ENCODE measurements around the gene P2RY11.
A peak's percentile ranks its signal among the peaks of the same experiment; 100 is the strongest.

P2RY11 gene, protein sequence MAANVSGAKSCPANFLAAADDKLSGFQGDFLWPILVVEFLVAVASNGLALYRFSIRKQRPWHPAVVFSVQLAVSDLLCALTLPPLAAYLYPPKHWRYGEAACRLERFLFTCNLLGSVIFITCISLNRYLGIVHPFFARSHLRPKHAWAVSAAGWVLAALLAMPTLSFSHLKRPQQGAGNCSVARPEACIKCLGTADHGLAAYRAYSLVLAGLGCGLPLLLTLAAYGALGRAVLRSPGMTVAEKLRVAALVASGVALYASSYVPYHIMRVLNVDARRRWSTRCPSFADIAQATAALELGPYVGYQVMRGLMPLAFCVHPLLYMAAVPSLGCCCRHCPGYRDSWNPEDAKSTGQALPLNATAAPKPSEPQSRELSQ

DNA sequence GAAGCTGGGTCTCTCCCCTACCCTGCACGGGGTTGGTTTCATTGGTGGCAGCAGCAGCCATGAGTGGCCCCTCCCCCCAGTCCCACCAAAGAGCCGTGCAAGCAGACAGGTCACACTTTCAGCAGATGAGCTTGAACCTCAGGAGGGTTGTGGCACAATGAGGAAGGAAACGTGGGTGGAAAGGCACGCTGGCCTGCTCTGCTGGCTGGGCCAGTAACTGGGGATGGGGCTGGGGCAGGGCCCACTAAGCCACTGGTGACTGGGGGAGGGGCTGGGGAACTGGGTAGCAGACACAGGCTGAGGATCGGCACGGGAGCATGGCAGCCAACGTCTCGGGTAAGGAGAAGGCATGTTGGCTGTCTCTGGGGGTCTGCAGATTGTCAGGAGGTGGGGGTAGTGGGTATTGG, at the start of gene P2RY11:
TSS of gene P2RY11 (plus strand) at position 289 of the 407 bp plus-strand sequence. CDS start at position 318, 29 bp downstream.
- Mint-ChIP-seq H3K36me3 (peaks cover 90% of the 10 kb centered on the region), H3K27ac (peak within 1 kb of the TSS; percentile 91), H3K4me3 (peak within 1 kb of the TSS; percentile 86), H3K27me3 (no peaks in the 10 kb centered on the region), H3K9me3 (no peaks in the 10 kb centered on the region), H3K4me1 (peaks cover 84% of the 10 kb centered on the region)
- ATAC-seq: peak; percentile 83

DNA sequence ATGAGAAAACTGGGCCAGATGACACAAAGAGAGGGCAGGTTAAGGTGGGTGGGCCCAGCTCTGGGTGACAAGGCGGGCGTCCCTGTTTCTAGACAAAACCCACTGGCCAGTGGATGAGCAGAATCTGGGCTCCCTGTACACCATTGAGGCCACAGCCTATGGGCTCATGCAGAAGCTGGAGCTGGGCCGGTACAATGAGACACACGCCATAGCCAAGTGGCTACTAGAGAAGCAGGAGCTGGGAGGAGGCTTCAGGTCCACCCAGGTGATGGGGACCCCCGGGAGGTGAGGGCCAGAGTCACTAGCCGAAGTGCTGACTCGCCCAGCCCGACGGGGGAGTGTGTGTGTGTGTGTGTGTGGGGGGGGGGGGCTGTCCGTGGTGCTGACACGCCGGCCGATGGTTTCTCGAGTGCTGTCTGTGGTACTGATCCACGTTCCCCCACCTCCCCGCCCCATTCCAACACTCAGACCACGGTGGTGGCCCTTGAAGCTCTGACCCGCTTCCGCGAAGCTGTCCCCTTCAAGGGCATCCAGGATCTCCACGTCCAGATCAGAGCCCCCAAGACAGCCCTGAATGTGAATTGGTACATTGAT, 49.7 kb upstream of the P2RY11 start:
- no peak for ATAC-seq
- Mint-ChIP-seq H3K4me1 (no peaks in the 10 kb centered on the region), H3K27me3 (peaks cover 57% of the 10 kb centered on the region), H3K36me3 (no peaks in the 10 kb centered on the region), H3K9me3 (peaks cover 4% of the 10 kb centered on the region), H3K4me3 (no peak overlapping the region), H3K27ac (no peak overlapping the region)

DNA sequence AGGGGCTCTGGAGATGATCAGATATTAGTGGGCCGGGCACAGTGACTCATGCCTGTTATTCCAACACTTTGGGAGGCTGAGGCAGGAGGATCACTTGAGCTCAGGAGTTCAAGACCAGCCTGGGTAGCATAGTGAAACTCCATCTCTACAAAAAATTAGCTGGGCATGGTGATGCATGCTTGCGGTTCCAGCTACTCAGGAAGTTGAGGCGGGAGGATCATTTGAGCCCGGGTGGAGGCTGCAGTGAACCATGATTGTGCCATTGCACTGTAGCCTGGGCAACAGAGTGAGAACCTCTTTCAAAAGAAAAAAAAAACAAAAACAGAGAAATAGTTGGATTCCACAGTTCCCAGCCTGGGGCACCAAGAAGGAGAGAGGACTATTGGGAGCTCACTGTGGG, 43.3 kb upstream of the P2RY11 start:
- no peak for ATAC-seq
- no peaks in the 10 kb centered on the region for H3K36me3 Mint-ChIP-seq
- H3K4me1 Mint-ChIP-seq: no peaks in the 10 kb centered on the region
- no peak overlapping the region for H3K27ac Mint-ChIP-seq
- H3K27me3 Mint-ChIP-seq: peaks cover 41% of the 10 kb centered on the region
- H3K9me3 Mint-ChIP-seq: peaks cover 16% of the 10 kb centered on the region
- H3K4me3 Mint-ChIP-seq: no peak overlapping the region

DNA sequence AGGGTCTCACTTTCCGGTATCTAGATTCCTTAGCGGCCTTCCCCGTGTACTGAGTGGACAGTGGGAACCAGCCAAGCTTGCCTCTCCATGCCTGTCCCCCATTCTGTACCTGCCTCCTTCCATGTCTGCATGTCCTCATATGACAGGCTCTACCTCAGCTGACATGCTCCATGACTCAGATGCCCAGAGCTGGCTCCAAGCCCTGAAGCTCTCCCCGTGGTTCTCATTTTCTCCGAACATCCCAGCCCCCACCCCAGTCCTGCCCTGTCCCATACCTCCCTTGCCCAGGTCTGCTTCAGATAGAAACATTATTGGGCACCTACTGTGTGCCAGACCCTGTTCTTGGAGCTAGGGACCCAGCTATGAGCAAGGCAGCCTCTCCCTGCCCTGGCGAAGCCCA, 42.4 kb upstream of the P2RY11 start:
- Mint-ChIP-seq H3K36me3 (no peaks in the 10 kb centered on the region), H3K4me3 (no peak overlapping the region), H3K9me3 (peaks cover 16% of the 10 kb centered on the region), H3K4me1 (no peaks in the 10 kb centered on the region), H3K27me3 (peaks cover 34% of the 10 kb centered on the region), H3K27ac (no peak overlapping the region)
- no peak for ATAC-seq

DNA sequence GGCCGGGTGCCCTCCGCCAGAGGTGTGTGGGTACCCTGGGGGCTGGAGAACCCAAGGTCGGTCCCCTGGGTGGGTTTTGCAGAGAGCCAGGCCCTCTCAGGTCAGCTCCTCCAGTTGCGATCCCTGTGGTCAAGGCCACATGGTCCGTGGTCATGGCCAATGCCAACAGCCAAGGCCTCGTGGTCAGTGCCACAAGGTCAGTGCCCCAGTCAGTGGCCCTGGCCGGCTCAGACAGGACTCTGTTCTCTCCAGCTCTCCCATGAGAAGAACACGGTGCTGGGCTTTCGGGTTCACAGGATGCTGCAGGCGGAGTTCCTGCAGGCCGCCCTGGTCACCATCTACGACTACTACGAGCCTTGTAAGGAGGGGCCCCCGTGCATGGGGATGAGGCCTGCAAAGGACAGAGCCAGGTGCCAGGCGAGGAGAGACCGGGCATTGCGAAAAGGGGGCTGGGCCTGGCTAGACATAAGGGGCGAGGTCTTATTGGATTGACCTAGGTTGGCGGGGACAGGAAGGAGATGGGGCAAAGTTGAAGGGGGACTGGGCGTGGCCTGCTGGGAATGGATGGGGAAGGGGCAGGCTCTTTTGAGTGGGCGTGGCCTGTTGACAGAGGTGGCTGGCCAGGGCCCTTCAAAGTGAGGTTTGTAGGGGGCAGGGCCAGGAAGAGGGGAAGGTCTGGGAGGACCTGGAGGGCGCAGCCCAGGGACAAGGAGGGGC, 40.6 kb upstream of the P2RY11 start:
- H3K4me3 Mint-ChIP-seq: no peak overlapping the region
- H3K9me3 Mint-ChIP-seq: peaks cover 14% of the 10 kb centered on the region
- H3K27me3 Mint-ChIP-seq: peaks cover 28% of the 10 kb centered on the region
- no peak for ATAC-seq
- H3K4me1 Mint-ChIP-seq: no peaks in the 10 kb centered on the region
- H3K27ac Mint-ChIP-seq: no peak overlapping the region
- H3K36me3 Mint-ChIP-seq: no peaks in the 10 kb centered on the region

DNA sequence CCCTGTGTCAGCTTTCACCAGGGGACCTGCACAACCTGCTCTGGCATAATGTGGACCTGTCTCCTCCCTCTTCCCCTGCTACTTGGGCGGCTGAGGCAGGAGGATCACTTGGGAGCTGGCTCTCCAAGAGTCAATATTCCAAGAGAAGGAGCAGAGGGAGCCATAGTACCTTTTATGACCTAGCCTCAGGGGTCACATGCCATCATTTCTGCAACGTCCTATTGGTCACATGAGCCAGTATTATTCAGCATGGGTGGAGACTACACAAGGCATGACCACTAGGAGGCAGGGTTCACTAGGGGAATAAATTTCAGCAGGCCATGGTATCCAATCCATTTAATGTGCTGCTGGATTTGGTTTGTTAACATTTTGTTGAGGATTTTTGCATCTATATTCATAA, 37.3 kb upstream of the P2RY11 start:
- no peaks in the 10 kb centered on the region for H3K4me1 Mint-ChIP-seq
- no peak overlapping the region for H3K27ac Mint-ChIP-seq

DNA sequence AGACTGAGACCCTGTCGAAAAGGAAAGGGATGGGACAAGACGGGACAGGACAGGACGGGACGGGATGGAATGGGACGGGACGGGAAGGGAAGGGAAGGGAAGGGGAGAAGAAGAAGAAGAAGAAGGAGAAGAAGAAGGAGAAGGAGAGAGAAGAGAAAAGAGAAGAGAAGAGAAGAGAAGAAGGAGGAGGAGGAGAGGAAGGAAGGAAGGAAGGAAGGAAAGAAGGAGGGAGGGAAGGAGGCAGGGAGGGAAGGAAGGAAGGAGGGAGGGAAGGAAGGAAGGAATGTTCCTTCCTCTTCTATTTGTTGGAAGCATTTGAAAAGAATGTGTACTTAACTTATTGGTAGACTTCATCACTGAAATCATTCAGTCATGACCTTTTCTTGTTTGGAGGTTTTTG, 35.0 kb upstream of the P2RY11 start:
- Mint-ChIP-seq H3K4me1 (no peaks in the 10 kb centered on the region), H3K27me3 (no peaks in the 10 kb centered on the region), H3K36me3 (no peaks in the 10 kb centered on the region), H3K9me3 (peaks cover 13% of the 10 kb centered on the region), H3K4me3 (no peak overlapping the region), H3K27ac (no peak overlapping the region)
- ATAC-seq: no peak

More for the DNA sequence above, 37.3 kb upstream of the P2RY11 start:
- Mint-ChIP-seq H3K36me3 (no peaks in the 10 kb centered on the region), H3K9me3 (peaks cover 16% of the 10 kb centered on the region), H3K27me3 (peaks cover 10% of the 10 kb centered on the region), H3K4me3 (no peak overlapping the region)
- peak; percentile 43 for ATAC-seq

DNA sequence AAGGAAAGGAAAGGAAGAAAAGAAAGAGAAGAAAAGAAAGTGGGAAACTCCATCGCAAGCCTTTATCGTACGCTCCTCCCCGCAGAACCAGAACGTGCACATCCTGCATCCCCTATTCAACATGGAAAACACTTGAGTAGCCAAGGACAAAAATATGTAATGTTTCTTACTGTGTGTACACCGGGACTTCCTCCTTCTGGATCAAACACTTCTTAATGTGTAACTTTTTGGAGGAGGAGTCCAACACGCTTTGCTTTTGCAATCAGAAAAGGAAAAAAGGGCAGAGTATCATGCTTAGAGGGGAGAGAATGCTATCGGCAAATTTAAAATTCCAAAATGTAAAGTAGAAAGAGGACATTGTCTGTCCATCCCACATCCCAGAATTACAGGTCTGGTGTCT, 33.2 kb upstream of the P2RY11 start:
- H3K4me1 Mint-ChIP-seq: no peaks in the 10 kb centered on the region
- peaks cover 4% of the 10 kb centered on the region for H3K9me3 Mint-ChIP-seq
- H3K4me3 Mint-ChIP-seq: no peak overlapping the region
- H3K36me3 Mint-ChIP-seq: no peaks in the 10 kb centered on the region
- no peaks in the 10 kb centered on the region for H3K27me3 Mint-ChIP-seq
- no peak overlapping the region for H3K27ac Mint-ChIP-seq
- ATAC-seq: no peak

DNA sequence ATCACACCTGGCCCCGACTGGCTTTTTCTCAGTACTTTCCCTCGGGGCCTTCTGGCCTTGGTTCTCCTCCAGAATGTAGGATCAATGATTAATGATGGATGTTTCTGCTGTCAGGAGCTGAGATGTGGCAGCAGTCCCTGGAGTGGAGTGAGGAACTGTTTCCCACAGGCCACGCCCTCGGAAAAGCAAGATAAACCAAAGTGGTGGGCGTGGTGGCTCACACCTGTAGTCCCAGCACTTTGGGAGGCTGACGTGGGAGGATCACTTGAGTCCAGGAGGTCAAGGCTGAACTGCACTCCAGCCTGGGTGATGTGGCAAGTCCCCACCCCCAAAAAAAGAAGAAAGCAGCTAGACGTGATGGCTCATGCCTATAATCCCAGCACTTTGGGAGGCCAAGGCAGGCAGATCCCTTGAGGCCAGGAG, 32.5 kb upstream of the P2RY11 start:
- H3K9me3 Mint-ChIP-seq: peaks cover 4% of the 10 kb centered on the region

DNA sequence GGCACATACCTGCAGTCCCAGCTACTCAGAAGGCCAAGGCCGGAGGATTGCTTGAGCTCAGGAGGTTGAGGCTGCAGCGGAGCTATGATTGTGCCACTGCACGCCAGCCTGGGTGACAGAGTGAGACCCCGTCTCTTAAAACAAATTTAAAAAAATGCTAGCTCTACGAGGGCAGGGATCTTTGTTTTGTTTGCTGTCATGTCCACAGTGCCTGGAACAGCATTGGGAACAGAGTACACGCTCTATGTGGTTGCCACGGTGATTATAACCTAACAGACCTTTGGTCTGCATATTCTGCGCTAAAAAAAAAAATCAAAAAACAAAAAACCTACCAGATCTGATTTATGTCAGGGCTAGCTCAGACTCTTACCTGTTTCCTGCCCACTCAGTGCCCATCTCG, 27.6 kb upstream of the P2RY11 start:
- Mint-ChIP-seq H3K4me3 (no peak overlapping the region), H3K27ac (no peak overlapping the region), H3K9me3 (no peaks in the 10 kb centered on the region), H3K27me3 (no peaks in the 10 kb centered on the region), H3K36me3 (peaks cover 13% of the 10 kb centered on the region), H3K4me1 (peaks cover 14% of the 10 kb centered on the region)
- no peak for ATAC-seq

More for the DNA sequence above, 32.5 kb upstream of the P2RY11 start:
- Mint-ChIP-seq H3K27ac (no peak overlapping the region), H3K4me3 (no peak overlapping the region), H3K4me1 (no peaks in the 10 kb centered on the region), H3K27me3 (no peaks in the 10 kb centered on the region), H3K36me3 (no peaks in the 10 kb centered on the region)
- ATAC-seq: no peak

DNA sequence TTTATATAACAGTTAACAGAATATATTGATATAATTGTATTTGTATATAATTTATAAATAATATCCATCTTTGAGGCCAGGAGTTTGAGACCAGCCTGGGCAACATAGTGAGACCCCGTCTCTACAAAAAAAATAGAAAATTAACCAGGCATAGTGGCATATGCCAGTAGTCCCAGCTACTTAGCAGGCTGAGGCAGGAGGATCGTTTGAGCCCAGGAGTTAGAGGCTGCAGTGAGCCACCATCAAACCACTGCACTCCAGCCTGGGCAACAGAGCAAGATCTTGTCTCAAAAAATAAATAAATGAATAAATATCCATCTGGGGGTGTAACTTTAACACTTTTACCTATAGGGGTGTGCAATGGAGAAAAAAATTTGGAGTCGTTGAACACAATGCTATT, 26.7 kb upstream of the P2RY11 start:
- Mint-ChIP-seq H3K9me3 (no peaks in the 10 kb centered on the region), H3K4me1 (peaks cover 19% of the 10 kb centered on the region), H3K27ac (peak overlapping the region; percentile 86), H3K27me3 (no peaks in the 10 kb centered on the region), H3K36me3 (peaks cover 22% of the 10 kb centered on the region), H3K4me3 (peak overlapping the region; percentile 13)
- no peak for ATAC-seq

DNA sequence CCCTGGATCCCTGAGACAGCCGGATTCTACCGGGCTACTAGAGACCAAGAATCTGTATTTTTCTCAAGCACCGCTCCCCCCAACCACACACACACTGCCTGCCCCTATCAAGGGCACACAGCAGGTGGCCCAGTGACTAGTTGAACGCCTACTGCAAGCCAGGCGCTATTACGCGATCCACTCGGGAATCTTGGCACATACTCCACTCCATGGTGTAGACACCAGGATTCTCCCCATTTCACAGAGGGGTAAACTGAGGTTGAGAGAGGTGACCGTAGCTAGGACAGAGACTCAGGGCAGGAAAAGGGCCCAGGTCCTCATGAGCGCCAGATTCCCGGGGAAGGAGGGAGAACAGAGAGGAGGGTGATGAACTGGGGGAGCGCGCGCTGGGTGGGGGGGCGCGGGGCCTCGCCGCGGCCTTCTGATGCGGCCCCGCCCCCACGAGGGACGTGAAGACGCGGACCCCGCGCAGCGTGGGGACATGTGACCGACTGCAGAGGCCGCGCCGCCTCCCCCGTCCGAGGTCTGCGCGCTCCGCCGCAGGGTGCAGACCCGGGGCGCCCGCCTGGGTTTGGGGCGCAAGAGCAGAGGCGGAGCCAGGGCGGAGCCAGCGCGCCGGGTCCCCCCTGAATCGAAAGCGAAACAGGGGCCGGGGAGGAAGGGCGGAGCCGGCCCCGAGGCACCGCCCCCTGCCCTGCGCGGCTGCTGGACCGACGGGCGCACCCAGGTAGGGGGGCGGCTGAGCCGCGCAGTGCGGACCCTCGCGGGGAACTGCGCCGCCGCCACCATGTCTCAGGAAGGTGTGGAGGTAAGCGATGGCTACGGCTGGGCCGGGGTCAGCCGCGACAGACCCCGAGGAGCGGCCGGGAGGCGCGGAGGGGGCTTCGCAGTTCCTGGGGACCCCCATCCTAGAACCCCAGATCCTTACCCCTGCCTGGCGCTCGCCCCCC, 25.6 kb upstream of the P2RY11 start, which contains the start of gene SHFL:
TSS of gene SHFL (plus strand) at position 677 of the 950 bp plus-strand sequence. CDS start at position 788, 111 bp downstream.
- Mint-ChIP-seq H3K27ac (peak within 1 kb of the TSS; percentile 86), H3K4me1 (peaks cover 23% of the 10 kb centered on the region), H3K9me3 (no peaks in the 10 kb centered on the region), H3K36me3 (peaks cover 27% of the 10 kb centered on the region), H3K27me3 (no peaks in the 10 kb centered on the region), H3K4me3 (peak within 1 kb of the TSS; percentile 91)
- ATAC-seq: peak; percentile 95

DNA sequence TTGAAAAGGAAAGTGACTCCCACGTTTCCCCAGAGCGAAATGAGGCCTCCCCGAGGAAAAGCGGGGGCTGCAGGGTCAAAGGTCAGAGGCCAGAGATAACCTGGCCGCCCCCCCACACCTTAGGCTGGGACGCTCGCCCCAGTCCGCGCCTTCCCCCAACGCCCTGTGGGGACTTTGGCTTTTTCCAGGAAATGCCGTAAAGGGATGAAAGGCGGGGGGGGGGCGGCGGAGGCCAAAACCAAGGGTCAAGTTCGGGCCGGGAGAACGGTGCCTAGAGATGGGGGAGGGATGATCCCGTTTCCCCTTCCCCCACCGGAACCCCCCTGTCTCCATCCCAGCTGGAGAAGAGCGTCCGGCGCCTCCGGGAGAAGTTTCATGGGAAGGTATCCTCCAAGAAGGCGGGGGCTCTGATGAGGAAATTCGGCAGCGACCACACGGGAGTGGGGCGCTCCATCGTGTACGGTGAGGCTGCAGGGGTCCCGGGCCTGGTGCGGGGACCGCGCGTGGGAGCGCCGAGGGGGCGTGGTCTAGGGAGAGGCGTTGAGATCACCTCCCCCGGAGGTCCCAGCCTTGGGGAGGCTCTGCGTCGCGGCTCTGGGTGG, 24.8 kb upstream of the P2RY11 start:
- Mint-ChIP-seq H3K4me1 (peaks cover 28% of the 10 kb centered on the region), H3K4me3 (peak overlapping the region; percentile 91), H3K27ac (peak overlapping the region; percentile 86), H3K27me3 (no peaks in the 10 kb centered on the region), H3K9me3 (no peaks in the 10 kb centered on the region), H3K36me3 (peaks cover 32% of the 10 kb centered on the region)
- ATAC-seq: peak; percentile 31

DNA sequence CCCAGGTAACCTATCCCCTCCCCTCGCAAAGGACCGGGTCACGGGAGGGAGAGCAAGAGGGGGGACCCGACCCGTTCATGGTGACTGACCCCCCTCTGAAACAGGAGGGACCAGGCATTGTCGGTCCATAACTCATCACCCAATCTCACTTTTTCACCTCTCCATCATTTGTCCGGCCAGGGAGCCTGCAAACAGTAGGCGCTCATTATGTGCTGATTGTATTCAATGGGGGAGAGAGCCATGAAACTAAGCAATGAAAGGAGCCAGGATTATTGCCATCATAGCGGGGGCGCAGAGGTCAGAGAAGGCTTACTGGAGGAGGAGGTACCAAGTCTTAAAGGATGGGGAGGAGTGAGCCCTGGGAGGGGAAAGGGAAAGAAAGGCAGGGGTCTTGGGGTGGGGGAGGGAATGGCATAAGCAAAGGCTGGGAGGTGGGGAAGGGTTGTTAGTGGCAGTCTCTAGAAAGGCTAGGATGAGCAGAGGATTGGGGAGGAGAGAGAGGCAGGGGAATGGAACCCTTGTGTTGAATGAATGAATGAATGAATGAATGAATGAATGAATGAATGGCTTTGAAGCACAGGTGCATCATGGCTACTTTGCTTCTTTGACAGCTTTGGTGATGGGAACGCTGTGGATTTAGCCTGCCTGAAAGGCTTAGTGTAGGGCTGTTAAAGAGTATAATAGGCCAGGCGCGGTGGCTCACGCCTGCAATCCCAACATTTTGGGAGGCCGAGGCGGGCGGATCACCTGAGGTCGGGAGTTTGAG, 24.0 kb upstream of the P2RY11 start:
- Mint-ChIP-seq H3K27ac (peak overlapping the region; percentile 86), H3K4me3 (peak overlapping the region; percentile 91), H3K27me3 (no peaks in the 10 kb centered on the region), H3K36me3 (peaks cover 38% of the 10 kb centered on the region), H3K4me1 (peaks cover 35% of the 10 kb centered on the region), H3K9me3 (no peaks in the 10 kb centered on the region)
- ATAC-seq: no peak

Measured in stimulated activated memory B cell treated with anti-CD40 and anti-IgM and Interleukin-4, amounts not matched to agents 10 μg/mL and 1 μg/mL and 100 μg/mL, for 72 hours (primary cell).